AG08396 (cell line): ENCODE results near the gene TDRD1.

Source experiments
- DNase-seq: peaks from one replicate; pipeline ENCODE4 v3.0.0; 2012; ENCODE audit warnings: low spot score, mixed read lengths

TDRD1 gene

GRCh38 chr10:114174695-114175188 lies 4.4 kb upstream of the TDRD1 start:
- peak; percentile 42 for DNase-seq

- DNase-seq: no peak
Measured at GRCh38 chr10:114175667-114176066, 3.5 kb upstream of the TDRD1 start.

GRCh38 chr10:114176511-114176910 lies 2.6 kb upstream of the TDRD1 start:
- no peak for DNase-seq

- DNase-seq: no peak
Measured at GRCh38 chr10:114179747-114180146, 594 bp downstream of the TDRD1 start.

GRCh38 chr10:114180937-114181336 lies 1.8 kb downstream of the TDRD1 start:
- DNase-seq: no peak

- DNase-seq: no peak
Measured at GRCh38 chr10:114181971-114182370, 2.8 kb downstream of the TDRD1 start.

- DNase-seq: no peak
Measured at GRCh38 chr10:114183563-114183962, 4.4 kb downstream of the TDRD1 start.

GRCh38 chr10:114184276-114184675 lies 5.1 kb downstream of the TDRD1 start:
- DNase-seq: no peak

GRCh38 chr10:114188001-114188400 lies 8.8 kb downstream of the TDRD1 start:
- no peak for DNase-seq

GRCh38 chr10:114188900-114189299 lies 9.7 kb downstream of the TDRD1 start:
- no peak for DNase-seq

- no peak for DNase-seq
Measured at GRCh38 chr10:114189700-114190099, 10.5 kb downstream of the TDRD1 start.

- DNase-seq: no peak
Measured at GRCh38 chr10:114195079-114195478, 15.9 kb downstream of the TDRD1 start.

GRCh38 chr10:114199239-114199638 lies 20.1 kb downstream of the TDRD1 start:
- no peak for DNase-seq

- DNase-seq: no peak
Measured at GRCh38 chr10:114202812-114203211, 23.7 kb downstream of the TDRD1 start.

GRCh38 chr10:114206902-114207301 lies 27.7 kb downstream of the TDRD1 start:
- no peak for DNase-seq

GRCh38 chr10:114207349-114207748 lies 28.2 kb downstream of the TDRD1 start:
- no peak for DNase-seq

GRCh38 chr10:114208351-114208750 lies 29.2 kb downstream of the TDRD1 start:
- no peak for DNase-seq

- DNase-seq: no peak
Measured at GRCh38 chr10:114212153-114212552, 33.0 kb downstream of the TDRD1 start.

- no peak for DNase-seq
Measured at GRCh38 chr10:114215033-114215432, 35.9 kb downstream of the TDRD1 start.

GRCh38 chr10:114220281-114220680 lies 41.1 kb downstream of the TDRD1 start:
- DNase-seq: no peak

GRCh38 chr10:114221235-114221634 lies 42.1 kb downstream of the TDRD1 start:
- no peak for DNase-seq

GRCh38 chr10:114223066-114223465 lies 43.9 kb downstream of the TDRD1 start:
- DNase-seq: no peak

GRCh38 chr10:114228156-114228555 lies 49.0 kb downstream of the TDRD1 start:
- DNase-seq: no peak

- no peak for DNase-seq
Measured at GRCh38 chr10:114232561-114233176, 53.5 kb downstream of the TDRD1 start.
